Vagina (tissue), 2 donors: ENCODE measurements around the gene SLC6A3. TPM values are rescaled to one million over a fixed set of nuclear protein-coding genes. Genes with fewer than 3 reads are reported as not detected.

Experiments
- DNase-seq, 2 donors: peaks; one replicate each; pipeline ENCODE4 v3.0.0-alpha.2; 2017; ENCODE audit errors: extremely low spot score in 2 of 2
- H3K27ac ChIP-seq: fragments of 200-600 bp; sonication (generic); one replicate; pipeline ENCODE4 v1.5.1; 2019
- H3K27me3 ChIP-seq: fragments of 200-600 bp; sonication (generic); one replicate; pipeline ENCODE4 v1.5.1; 2019
- H3K36me3 ChIP-seq, 2 donors: fragments of 200-600 bp; sonication (generic); one replicate each; pipeline ENCODE4 v1.5.1; 2017 to 2019
- H3K4me1 ChIP-seq: fragments of 200-600 bp; sonication (generic); one replicate; pipeline ENCODE4 v1.5.1; 2019
- H3K4me3 ChIP-seq, 2 donors: fragments of 200-600 bp; sonication (generic); 1 replicate in 1 of 2; 2 replicates in 1 of 2; pipeline ENCODE4 v1.5.1; 2016 to 2019
- H3K9me3 ChIP-seq: fragments of 200-600 bp; sonication (generic); one replicate; pipeline ENCODE4 v1.5.1; 2019
- POLR2A ChIP-seq, 2 donors: fragments of 450-650 bp; IDR thresholded peaks; one replicate each; pipeline ENCODE4 v1.6.1; 2017; ENCODE audit warnings: antibody characterized with exemption in 2 of 2, mild to moderate bottlenecking in 2 of 2, moderate library complexity in 2 of 2
- POLR2AphosphoS5 ChIP-seq, 2 donors: sonication (generic); formaldehyde crosslinking; IDR thresholded peaks; one replicate each; pipeline ENCODE4 v1.9.0; 2017; ENCODE audit warnings: antibody characterized with exemption in 2 of 2, mild to moderate bottlenecking in 2 of 2, low read depth in 1 of 2; ENCODE audit not compliant: insufficient read depth in 1 of 2
- intact Hi-C: fragments of 100-400 bp; cut with DNase I; formaldehyde crosslinking; loops from one replicate; pipeline ENCODE4 v1.15.1; 2023
- total RNA-seq: library from RNA; depleted of rRNA; stranded (reverse); fragments of >200 nt; gene quantifications from one replicate; pipeline ENCODE4 v1.2.3, GENCODE V29; 2016
- TF ChIP-seq, protein P1 (sequence below), 3 experiments: fragments of 450-650 bp in 2 of 3; fragments of 200-600 bp in 1 of 3; sonication (generic) in 1 of 3; IDR thresholded peaks; one replicate each; pipeline ENCODE4 v1.5.1; 2017 to 2019; ENCODE audit warnings: antibody characterized with exemption in 3 of 3, mild to moderate bottlenecking in 2 of 3, moderate library complexity in 2 of 3

SLC6A3 gene
- total RNA-seq, 1 donor from 2014 or later: 0.49 TPM

GRCh38 chr5:1474866-1475543 lies 29.8 kb upstream of the SLC6A3 start:
- Histone ChIP-seq H3K4me3 (no peak overlapping the region), H3K36me3 (peaks cover 0 to 11% of the 10 kb centered on the region in 2 donors), H3K9me3 (no peaks in the 10 kb centered on the region), H3K27me3 (no peaks in the 10 kb centered on the region), H3K27ac (no peak overlapping the region), H3K4me1 (peaks cover 4% of the 10 kb centered on the region)
- TF ChIP-seq POLR2A (IDR thresholded peaks at IDR 0.05): no peak
- TF ChIP-seq, protein P1, sequence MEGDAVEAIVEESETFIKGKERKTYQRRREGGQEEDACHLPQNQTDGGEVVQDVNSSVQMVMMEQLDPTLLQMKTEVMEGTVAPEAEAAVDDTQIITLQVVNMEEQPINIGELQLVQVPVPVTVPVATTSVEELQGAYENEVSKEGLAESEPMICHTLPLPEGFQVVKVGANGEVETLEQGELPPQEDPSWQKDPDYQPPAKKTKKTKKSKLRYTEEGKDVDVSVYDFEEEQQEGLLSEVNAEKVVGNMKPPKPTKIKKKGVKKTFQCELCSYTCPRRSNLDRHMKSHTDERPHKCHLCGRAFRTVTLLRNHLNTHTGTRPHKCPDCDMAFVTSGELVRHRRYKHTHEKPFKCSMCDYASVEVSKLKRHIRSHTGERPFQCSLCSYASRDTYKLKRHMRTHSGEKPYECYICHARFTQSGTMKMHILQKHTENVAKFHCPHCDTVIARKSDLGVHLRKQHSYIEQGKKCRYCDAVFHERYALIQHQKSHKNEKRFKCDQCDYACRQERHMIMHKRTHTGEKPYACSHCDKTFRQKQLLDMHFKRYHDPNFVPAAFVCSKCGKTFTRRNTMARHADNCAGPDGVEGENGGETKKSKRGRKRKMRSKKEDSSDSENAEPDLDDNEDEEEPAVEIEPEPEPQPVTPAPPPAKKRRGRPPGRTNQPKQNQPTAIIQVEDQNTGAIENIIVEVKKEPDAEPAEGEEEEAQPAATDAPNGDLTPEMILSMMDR (IDR thresholded peaks at IDR 0.05): no peak
- TF ChIP-seq POLR2AphosphoS5 (IDR thresholded peaks at IDR 0.05; ENCODE audit: insufficient read depth in 1 of 2, low read depth in 1 of 2): no peak
- no peak for DNase-seq
- intact Hi-C loops: no loop called here

DNA sequence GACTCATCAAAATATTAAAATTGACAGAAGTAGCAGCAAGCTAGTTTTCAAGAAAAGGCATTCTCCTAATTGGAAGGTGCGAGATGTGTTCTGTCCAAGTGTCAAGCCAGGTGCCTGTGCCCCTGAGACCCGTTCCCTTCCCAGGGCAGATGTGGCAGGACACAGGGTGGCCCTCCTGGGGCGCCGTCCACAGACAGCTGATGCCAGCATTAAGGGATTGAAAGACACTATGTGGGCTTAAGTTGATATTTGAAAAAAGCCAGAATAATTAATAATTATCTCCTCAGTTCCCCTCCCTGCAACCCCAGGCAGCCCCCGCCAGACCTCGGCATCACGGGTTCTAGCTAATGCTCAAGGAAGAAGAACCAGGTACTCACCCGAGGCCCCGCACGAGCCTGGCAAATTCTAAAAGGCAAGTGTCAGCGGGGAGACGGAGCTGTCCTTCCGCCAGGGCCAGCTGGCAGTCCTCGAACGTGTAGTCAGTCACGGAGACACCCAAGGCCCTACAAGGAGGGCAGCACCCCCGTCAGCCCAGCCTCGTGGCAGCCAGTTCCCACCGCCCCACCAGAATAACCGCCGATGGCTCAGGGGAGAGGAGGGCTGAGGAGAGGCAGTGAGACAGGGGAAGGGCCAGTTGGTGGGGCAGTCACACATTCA lies 29.1 kb upstream of the SLC6A3 start:
- no peaks in the 10 kb centered on the region for H3K4me1 ChIP-seq
- H3K4me3 ChIP-seq: no peak overlapping the region
- H3K9me3 ChIP-seq: no peaks in the 10 kb centered on the region
- intact Hi-C loops: no loop called here
- TF ChIP-seq POLR2AphosphoS5 (IDR thresholded peaks at IDR 0.05; ENCODE audit: insufficient read depth in 1 of 2, low read depth in 1 of 2) (no peak), POLR2A (IDR thresholded peaks at IDR 0.05) (no peak)
- TF ChIP-seq, protein P1 (IDR thresholded peaks at IDR 0.05): no peak
- DNase-seq: no peak
- H3K36me3 ChIP-seq: peaks cover 0 to 13% of the 10 kb centered on the region in 2 donors
- no peaks in the 10 kb centered on the region for H3K27me3 ChIP-seq
- H3K27ac ChIP-seq: no peak overlapping the region

DNA sequence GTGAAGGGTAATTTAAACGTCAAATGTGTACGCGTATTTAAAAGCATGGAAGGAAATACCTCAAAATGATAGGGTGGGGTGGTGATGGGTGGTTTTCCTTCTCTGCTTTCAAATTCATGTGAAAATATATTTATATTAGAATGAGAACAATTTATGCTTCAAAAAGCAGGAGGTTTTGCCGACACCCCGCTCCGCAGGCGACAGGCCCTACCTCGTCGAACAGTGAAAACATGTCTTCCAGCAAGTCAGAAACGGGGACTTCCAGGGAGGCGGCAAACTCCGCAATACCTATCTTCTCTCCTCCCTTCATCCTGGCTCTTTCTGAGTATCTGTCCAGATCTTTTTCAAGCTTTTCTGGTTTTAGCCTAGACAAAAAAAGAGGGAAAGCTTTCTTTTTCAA lies 28.5 kb upstream of the SLC6A3 start:
- TF ChIP-seq, protein P1 (IDR thresholded peaks at IDR 0.05): no peak
- TF ChIP-seq POLR2AphosphoS5 (IDR thresholded peaks at IDR 0.05; ENCODE audit: insufficient read depth in 1 of 2, low read depth in 1 of 2): no peak
- no peak for TF ChIP-seq POLR2A (IDR thresholded peaks at IDR 0.05)
- peaks cover 0 to 13% of the 10 kb centered on the region in 2 donors for H3K36me3 ChIP-seq

DNA sequence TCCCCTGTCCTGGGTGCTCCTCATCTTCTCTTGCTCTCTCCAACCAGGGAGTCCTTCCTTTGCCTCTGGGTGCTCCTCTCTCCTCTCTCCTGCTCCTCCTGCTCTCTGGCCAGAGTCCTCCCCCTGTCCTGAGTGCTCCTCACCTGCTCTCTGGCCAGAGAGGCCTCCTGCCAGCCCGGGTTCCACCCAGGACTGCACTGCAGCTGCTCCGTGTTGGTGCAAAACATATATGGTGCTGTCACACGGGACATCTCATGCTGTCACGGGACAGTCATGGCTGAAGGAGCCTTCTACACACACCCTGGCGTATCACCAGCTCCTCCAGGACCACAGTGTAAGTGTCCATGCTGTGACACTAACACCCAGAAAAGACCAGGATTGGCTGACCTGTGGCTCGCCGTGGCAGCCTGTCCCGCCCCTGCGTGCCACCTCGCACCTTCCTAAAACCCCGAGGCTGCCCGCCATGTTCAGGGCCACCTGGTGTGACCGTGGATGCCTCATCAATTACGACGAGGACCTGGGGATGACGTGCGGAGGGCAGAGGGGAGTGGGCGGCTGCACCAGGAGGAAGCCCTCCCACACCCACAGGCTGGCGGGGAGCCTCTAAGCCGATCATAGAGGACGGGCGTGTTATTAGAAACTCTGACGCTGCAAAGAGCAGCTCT lies 27.9 kb upstream of the SLC6A3 start:
- TF ChIP-seq POLR2AphosphoS5 (IDR thresholded peaks at IDR 0.05; ENCODE audit: insufficient read depth in 1 of 2, low read depth in 1 of 2): no peak
- TF ChIP-seq POLR2A (IDR thresholded peaks at IDR 0.05): no peak
- TF ChIP-seq, protein P1 (IDR thresholded peaks at IDR 0.05): no peak
- H3K4me1 ChIP-seq: no peaks in the 10 kb centered on the region
- intact Hi-C loops: no loop called here
- DNase-seq: no peak
- H3K4me3 ChIP-seq: no peak overlapping the region
- H3K27me3 ChIP-seq: no peaks in the 10 kb centered on the region
- H3K9me3 ChIP-seq: no peaks in the 10 kb centered on the region
- peaks cover 0 to 13% of the 10 kb centered on the region in 2 donors for H3K36me3 ChIP-seq
- H3K27ac ChIP-seq: no peak overlapping the region

More for the DNA sequence above, 28.5 kb upstream of the SLC6A3 start:
- Histone ChIP-seq H3K9me3 (no peaks in the 10 kb centered on the region), H3K4me3 (no peak overlapping the region), H3K4me1 (no peaks in the 10 kb centered on the region), H3K27me3 (no peaks in the 10 kb centered on the region), H3K27ac (no peak overlapping the region)
- no peak for DNase-seq
- intact Hi-C loops: no loop called here
